SK-N-MC (cell line): Measurements from ENCODE around the gene RAD1.

Experiments used
- DNase-seq: peaks from one replicate; pipeline ENCODE4 v3.0.0-alpha.2; 2011; ENCODE audit warnings: low read depth, low spot score
- H3K27ac ChIP-seq: fragments of 200-600 bp; sonication (generic); 2 replicates; pipeline ENCODE4 v1.5.1; 2016; ENCODE audit warnings: mixed run types
- H3K36me3 ChIP-seq: fragments of 200-600 bp; sonication (generic); 2 replicates; pipeline ENCODE4 v1.6.1; 2017; ENCODE audit warnings: antibody characterized with exemption, low read length, mixed read lengths; ENCODE audit not compliant: insufficient read depth
- H3K4me3 ChIP-seq: fragments of 200-600 bp; sonication (generic); 2 replicates; pipeline ENCODE4 v1.5.1; 2016
- H3K9ac ChIP-seq: fragments of 200-600 bp; sonication (generic); 2 replicates; pipeline ENCODE4 v1.8.0; 2017; ENCODE audit warnings: mixed run types, mixed read lengths; ENCODE audit not compliant: insufficient read length
- H3K9me3 ChIP-seq: fragments of 200-600 bp; sonication (generic); 2 replicates; pipeline ENCODE4 v1.6.1; 2017; ENCODE audit warnings: low read depth, mild to moderate bottlenecking, antibody characterized with exemption, low read length, moderate library complexity, mixed read lengths
- EZH2 ChIP-seq: fragments of 200-600 bp; sonication (generic); IDR thresholded peaks from one replicate; pipeline ENCODE4 v1.6.1; 2017; ENCODE audit warnings: antibody characterized with exemption
- FOXP2 ChIP-seq: optimal IDR thresholded peaks from 2 replicates; pipeline ENCODE3; 2011; ENCODE audit warnings: mild to moderate bottlenecking, moderate library complexity; ENCODE audit not compliant: insufficient read depth; ENCODE audit errors: extremely low read length, control extremely low read depth
- POLR2AphosphoS5 ChIP-seq: IDR thresholded peaks from 2 replicates; pipeline ENCODE4 v1.6.1; 2012; ENCODE audit warnings: mild to moderate bottlenecking, low read depth, low read length, borderline replicate concordance

RAD1 gene

GRCh38 chr5:34915139-34915855 lies at the start of gene RAD1, which contains the start of gene BRIX1:
TSS of gene RAD1 (minus strand) at chr5:34915504. CDS start at chr5:34914892, 612 bp downstream.
TSS of gene BRIX1 (plus strand) at chr5:34915711. CDS start at chr5:34915739, 28 bp downstream.
- peak within 1 kb of the TSS; percentile 72 for H3K27ac ChIP-seq
- peak within 1 kb of the TSS; percentile 91 for H3K4me3 ChIP-seq
- DNase-seq, result peak; percentile 65
- no peaks in the 10 kb centered on the region for H3K9me3 ChIP-seq
- H3K9ac ChIP-seq, result peak within 1 kb of the TSS; percentile 98
- TF ChIP-seq POLR2AphosphoS5 (peak; percentile 90), EZH2 (no peak), FOXP2 (no peak)
- H3K36me3 ChIP-seq, result peaks cover 38% of the 10 kb centered on the region

GRCh38 chr5:34959323-34959722 lies 44.0 kb upstream of the RAD1 start:
- DNase-seq, result no peak
- TF ChIP-seq POLR2AphosphoS5 (no peak), EZH2 (no peak), FOXP2 (no peak)
- Histone ChIP-seq H3K9me3 (no peaks in the 10 kb centered on the region), H3K36me3 (no peaks in the 10 kb centered on the region; the same call in 1 of the 2 replicates), H3K9ac (no peak overlapping the region), H3K4me3 (no peak overlapping the region), H3K27ac (no peak overlapping the region)

- DNase-seq, result no peak
- peaks cover 4% of the 10 kb centered on the region for H3K36me3 ChIP-seq
- TF ChIP-seq FOXP2, result no peak
- no peak for TF ChIP-seq EZH2
- no peak for TF ChIP-seq POLR2AphosphoS5
- H3K9ac ChIP-seq, result no peak overlapping the region
- no peak overlapping the region for H3K4me3 ChIP-seq
- H3K9me3 ChIP-seq, result no peaks in the 10 kb centered on the region
- H3K27ac ChIP-seq, result no peak overlapping the region
Measured at GRCh38 chr5:34957857-34958690, 42.8 kb upstream of the RAD1 start.

GRCh38 chr5:34957321-34957720 lies 42.0 kb upstream of the RAD1 start:
- H3K9me3 ChIP-seq, result no peaks in the 10 kb centered on the region
- DNase-seq, result no peak
- TF ChIP-seq EZH2 (no peak), FOXP2 (no peak), POLR2AphosphoS5 (no peak)
- H3K27ac ChIP-seq, result no peak overlapping the region
- H3K4me3 ChIP-seq, result no peak overlapping the region
- H3K9ac ChIP-seq, result no peak overlapping the region
- peaks cover 6% of the 10 kb centered on the region for H3K36me3 ChIP-seq

GRCh38 chr5:34944460-34945047 lies 29.2 kb upstream of the RAD1 start:
- Histone ChIP-seq H3K36me3 (peaks cover 37% of the 10 kb centered on the region), H3K9me3 (no peaks in the 10 kb centered on the region), H3K4me3 (no peak overlapping the region), H3K27ac (no peak overlapping the region), H3K9ac (no peak overlapping the region)
- TF ChIP-seq POLR2AphosphoS5 (no peak), EZH2 (no peak), FOXP2 (no peak)
- DNase-seq, result no peak

GRCh38 chr5:34944044-34944443 lies 28.7 kb upstream of the RAD1 start:
- Histone ChIP-seq H3K4me3 (no peak overlapping the region), H3K9ac (no peak overlapping the region), H3K27ac (no peak overlapping the region), H3K9me3 (no peaks in the 10 kb centered on the region), H3K36me3 (peaks cover 37% of the 10 kb centered on the region)
- no peak for TF ChIP-seq EZH2
- TF ChIP-seq FOXP2, result no peak
- no peak for TF ChIP-seq POLR2AphosphoS5
- no peak for DNase-seq

GRCh38 chr5:34941936-34942335 lies 26.6 kb upstream of the RAD1 start:
- TF ChIP-seq POLR2AphosphoS5 (no peak), FOXP2 (no peak), EZH2 (no peak)
- DNase-seq, result no peak
- Histone ChIP-seq H3K27ac (no peak overlapping the region), H3K4me3 (no peak overlapping the region), H3K9ac (no peak overlapping the region), H3K36me3 (peaks cover 47% of the 10 kb centered on the region), H3K9me3 (no peaks in the 10 kb centered on the region)

GRCh38 chr5:34932947-34933346 lies 17.6 kb upstream of the RAD1 start:
- Histone ChIP-seq H3K4me3 (no peak overlapping the region), H3K9ac (no peak overlapping the region), H3K36me3 (peaks cover 19% of the 10 kb centered on the region), H3K27ac (no peak overlapping the region), H3K9me3 (no peaks in the 10 kb centered on the region)
- no peak for TF ChIP-seq POLR2AphosphoS5
- no peak for TF ChIP-seq FOXP2
- no peak for TF ChIP-seq EZH2
- DNase-seq, result no peak
